ENCODE measurements around the gene NRG4. TPM values are rescaled to one million over a fixed set of nuclear protein-coding genes. Genes with fewer than 3 reads are reported as not detected.

NRG4 gene
- total RNA-seq, 4 donors from 2014 or later, result 0.12 to 0.13 TPM; not detected in 2

- Histone ChIP-seq H3K9me3 (no peaks in the 10 kb centered on the region), H3K27ac (no peak overlapping the region), H3K4me3 (no peak overlapping the region), H3K27me3 (no peaks in the 10 kb centered on the region), H3K4me1 (no peaks in the 10 kb centered on the region), H3K36me3 (peaks cover 0 to 34% of the 10 kb centered on the region in 2 donors)
- peak; percentile 39 for ATAC-seq
- TF ChIP-seq POLR2AphosphoS5 (IDR thresholded peaks at IDR 0.05), result no peak
- TF ChIP-seq EP300 (IDR thresholded peaks at IDR 0.05), result no peak
- no peak for TF ChIP-seq CTCF (IDR thresholded peaks at IDR 0.05)
- TF ChIP-seq POLR2A (IDR thresholded peaks at IDR 0.05), result no peak
These were observed 120.3 kb downstream of the NRG4 start for GRCh38 chr15:75891895-75892294.

Small RNA genes within 50 kb of the gene (small RNA-seq; reads per million reads assigned to genes)
- 0 reads per million in 4 donors for gene RN7SL510P

Other genes with a start within 250 kb of the NRG4 start
- 10 to 100 TPM; 50.6 to 92.2 (median 65.5) TPM for gene UBE2Q2, start 169.0 kb downstream of the NRG4 start, total RNA-seq
- 10 to 100 TPM; 12.9 to 25.5 (median 19.1) TPM for gene FBXO22, start 108.5 kb downstream of the NRG4 start, total RNA-seq
- under 1 TPM in 1 of 4 donors, not detected in 3; 0.77 TPM for gene TMEM266, start 47.6 kb upstream of the NRG4 start, total RNA-seq

All from gastroesophageal sphincter (tissue), 4 donors.